MM.1S (cell line): ENCODE results near the gene RAPGEF3.

ENCODE experiments used
- DNase-seq: peaks from one replicate; pipeline ENCODE4 v3.0.0-alpha.2; 2015
- H2AFZ ChIP-seq: fragments of 300-600 bp; sonication (generic); 2 replicates; pipeline ENCODE4 v1.6.0; 2016; ENCODE audit warnings: antibody characterized with exemption, low read length
- H3F3A ChIP-seq: fragments of 300-600 bp; sonication (generic); 2 replicates; pipeline ENCODE4 v1.6.1; 2016; ENCODE audit warnings: mild to moderate bottlenecking, antibody characterized with exemption, low read length, moderate library complexity, mixed read lengths; ENCODE audit not compliant: insufficient read depth
- H3K27ac ChIP-seq: fragments of 300-600 bp; sonication (generic); 2 replicates; pipeline ENCODE4 v1.5.1; 2016; ENCODE audit warnings: mild to moderate bottlenecking, low read length
- H3K27me3 ChIP-seq: fragments of 300-600 bp; sonication (generic); replicated peaks from 2 replicates; pipeline ENCODE4 v1.6.0; 2016; ENCODE audit warnings: low read length; ENCODE audit not compliant: insufficient read depth
- H3K36me3 ChIP-seq: fragments of 300-600 bp; sonication (generic); replicated peaks from 2 replicates; pipeline ENCODE4 v1.6.1; 2016; ENCODE audit warnings: mild to moderate bottlenecking, low read length, mixed read lengths; ENCODE audit not compliant: insufficient read depth
- H3K4me1 ChIP-seq: fragments of 300-600 bp; sonication (generic); 2 replicates; pipeline ENCODE4 v1.6.1; 2016; ENCODE audit warnings: low read length, mixed read lengths
- H3K4me2 ChIP-seq: fragments of 300-600 bp; sonication (generic); 2 replicates; pipeline ENCODE4 v1.6.0; 2016; ENCODE audit warnings: low read depth, low read length
- H3K4me3 ChIP-seq: fragments of 300-600 bp; sonication (generic); 2 replicates; pipeline ENCODE4 v1.5.1; 2016; ENCODE audit warnings: low read length, mixed read lengths
- H3K79me2 ChIP-seq: fragments of 300-600 bp; sonication (generic); 2 replicates; pipeline ENCODE4 v1.6.1; 2016; ENCODE audit warnings: mixed run types, low read length, mixed read lengths
- H3K9ac ChIP-seq: fragments of 300-600 bp; sonication (generic); 2 replicates; pipeline ENCODE4 v1.6.1; 2016; ENCODE audit warnings: low read length, mixed read lengths
- H3K9me2 ChIP-seq: fragments of 300-600 bp; sonication (generic); replicated peaks from 2 replicates; pipeline ENCODE4 v1.6.1; 2016; ENCODE audit warnings: mild to moderate bottlenecking, low read length, mixed read lengths; ENCODE audit not compliant: insufficient read depth
- H3K9me3 ChIP-seq: fragments of 300-600 bp; sonication (generic); replicated peaks from 2 replicates; pipeline ENCODE4 v1.6.1; 2016; ENCODE audit warnings: mild to moderate bottlenecking, low read length, mixed read lengths; ENCODE audit not compliant: insufficient read depth
- H4K20me1 ChIP-seq: fragments of 300-600 bp; sonication (generic); 2 replicates; pipeline ENCODE4 v1.6.1; 2016; ENCODE audit warnings: mild to moderate bottlenecking, low read length, moderate library complexity, mixed read lengths; ENCODE audit not compliant: insufficient read depth
- CTCF ChIP-seq: fragments of 300-600 bp; sonication (generic); IDR thresholded peaks from 2 replicates; pipeline ENCODE4 v1.5.1; 2016; ENCODE audit warnings: antibody characterized with exemption, low read length, mixed read lengths
- EZH2 ChIP-seq: fragments of 300-600 bp; sonication (generic); optimal IDR thresholded peaks from 2 replicates; pipeline ENCODE3; 2017; ENCODE audit warnings: low read depth, mild to moderate bottlenecking, antibody characterized with exemption, low read length, mixed read lengths
- EZH2phosphoT487 ChIP-seq: fragments of 300-600 bp; sonication (generic); IDR thresholded peaks from 2 replicates; pipeline ENCODE4 v1.6.1; 2018; ENCODE audit warnings: antibody characterized with exemption, low read length

Gene RAPGEF3

GRCh38 chr12:47715877-47716548, 42.7 kb downstream of the RAPGEF3 start:
- H3K9me2 ChIP-seq: no peaks in the 10 kb centered on the region
- H3K79me2 ChIP-seq: no peaks in the 10 kb centered on the region
- TF ChIP-seq EZH2phosphoT487 (no peak), EZH2 (no peak), CTCF (no peak)
- H3K27me3 ChIP-seq: no peaks in the 10 kb centered on the region
- H3K4me1 ChIP-seq: peaks cover 11% of the 10 kb centered on the region
- H3K27ac ChIP-seq: no peak overlapping the region
- no peak overlapping the region for H3K4me2 ChIP-seq
- H2AFZ ChIP-seq: no peak overlapping the region
- H3F3A ChIP-seq: no peaks in the 10 kb centered on the region
- DNase-seq: no peak
- no peaks in the 10 kb centered on the region for H3K36me3 ChIP-seq
- no peaks in the 10 kb centered on the region for H3K9me3 ChIP-seq
- H3K4me3 ChIP-seq: no peak overlapping the region
- no peaks in the 10 kb centered on the region for H4K20me1 ChIP-seq
- no peak overlapping the region for H3K9ac ChIP-seq

GRCh38 chr12:47715393-47715876, 43.2 kb downstream of the RAPGEF3 start:
- Histone ChIP-seq H3K4me1 (peaks cover 11% of the 10 kb centered on the region), H3K27me3 (no peaks in the 10 kb centered on the region), H3K36me3 (no peaks in the 10 kb centered on the region), H3K4me2 (no peak overlapping the region), H3K79me2 (no peaks in the 10 kb centered on the region), H3K9me3 (no peaks in the 10 kb centered on the region), H3K9ac (no peak overlapping the region), H4K20me1 (no peaks in the 10 kb centered on the region), H3K4me3 (no peak overlapping the region), H3F3A (no peaks in the 10 kb centered on the region), H2AFZ (no peak overlapping the region), H3K27ac (no peak overlapping the region), H3K9me2 (no peaks in the 10 kb centered on the region)
- TF ChIP-seq CTCF (peak; percentile 72), EZH2phosphoT487 (no peak)
- DNase-seq: peak; percentile 84

GRCh38 chr12:47714826-47715386, 43.8 kb downstream of the RAPGEF3 start:
- no peak overlapping the region for H3K4me2 ChIP-seq
- peaks cover 11% of the 10 kb centered on the region for H3K4me1 ChIP-seq
- H3K9me2 ChIP-seq: no peaks in the 10 kb centered on the region
- no peaks in the 10 kb centered on the region for H3F3A ChIP-seq
- no peak overlapping the region for H3K4me3 ChIP-seq
- no peaks in the 10 kb centered on the region for H3K36me3 ChIP-seq
- H4K20me1 ChIP-seq: no peaks in the 10 kb centered on the region
- H3K79me2 ChIP-seq: no peaks in the 10 kb centered on the region
- TF ChIP-seq EZH2 (no peak), EZH2phosphoT487 (no peak), CTCF (no peak)
- no peaks in the 10 kb centered on the region for H3K27me3 ChIP-seq
- no peaks in the 10 kb centered on the region for H3K9me3 ChIP-seq
- H3K9ac ChIP-seq: no peak overlapping the region
- no peak for DNase-seq
- no peak overlapping the region for H2AFZ ChIP-seq
- no peak overlapping the region for H3K27ac ChIP-seq
